ENCODE measurements around the gene MAML3. TPM values are rescaled to one million over a fixed set of nuclear protein-coding genes. Genes with fewer than 3 reads are reported as not detected.

Gene MAML3
- total RNA-seq, 1 donor from 2014 or later, result 7.3 TPM

GRCh38 chr4:139794158-139794954 is 359.6 kb downstream of the MAML3 start:
- DNase-seq (ENCODE audit: low spot score), result no peak

GRCh38 chr4:139791681-139792080 is 362.3 kb downstream of the MAML3 start:
- DNase-seq (ENCODE audit: low spot score), result no peak

DNA sequence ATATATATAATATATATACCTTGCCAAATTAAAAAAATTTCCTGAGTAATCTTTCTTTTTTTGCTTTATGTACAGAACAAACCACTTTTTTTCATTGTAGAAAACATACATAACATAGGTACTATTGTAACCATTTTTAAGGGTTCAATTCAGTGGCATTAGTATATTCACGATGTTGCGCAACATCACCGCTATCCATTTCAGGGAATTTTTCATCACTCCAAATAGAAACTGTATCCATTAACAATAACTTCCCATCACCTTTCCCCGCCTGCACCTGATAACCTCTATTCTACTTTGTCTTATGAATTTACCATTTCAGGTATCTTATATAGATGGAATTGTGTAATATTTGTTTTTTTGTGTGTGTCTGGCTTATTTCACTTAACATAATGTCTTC is 363.7 kb downstream of the MAML3 start:
- DNase-seq (ENCODE audit: low spot score), result no peak

GRCh38 chr4:139789096-139789654 is 364.8 kb downstream of the MAML3 start:
- no peak for DNase-seq (ENCODE audit: low spot score)

DNA sequence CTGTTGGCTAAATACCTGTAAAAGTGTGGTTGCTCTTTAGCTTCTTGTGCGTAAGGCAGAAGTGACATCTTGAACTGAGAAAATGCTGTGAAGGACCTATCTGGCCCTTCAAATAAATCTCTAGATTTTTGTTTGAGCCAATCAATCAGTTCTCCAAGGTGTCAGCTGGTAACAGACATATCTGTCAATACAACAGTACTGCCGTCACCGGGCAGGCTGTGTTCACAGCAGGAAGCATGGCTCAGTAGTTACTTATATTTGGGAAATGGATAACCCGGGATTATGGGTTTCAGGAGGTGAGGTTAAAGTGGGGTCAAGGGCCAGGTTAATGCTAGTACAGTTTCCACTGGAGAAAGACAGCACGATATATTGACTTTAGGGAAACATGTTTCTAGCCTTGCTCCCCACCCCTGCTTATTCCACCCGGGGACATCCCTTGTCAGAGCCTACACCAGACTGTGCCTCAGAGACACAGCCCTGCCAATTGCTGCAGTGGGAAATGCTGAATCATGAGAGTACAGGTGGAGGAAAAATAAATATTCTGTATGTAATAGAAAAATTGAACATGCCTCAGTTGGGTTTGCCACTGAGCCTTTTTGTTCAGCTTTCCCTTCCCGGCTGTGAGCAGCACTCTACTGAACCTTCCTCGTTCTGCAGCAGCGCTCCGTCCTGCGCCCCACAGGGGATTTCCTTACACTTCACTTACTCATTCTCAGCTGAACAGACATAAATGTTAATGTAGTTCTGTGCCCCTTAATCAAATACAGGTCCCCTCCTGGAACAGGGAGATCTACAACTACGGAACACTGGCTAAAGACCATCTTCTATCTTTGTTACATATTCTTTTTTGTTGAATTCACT is 367.3 kb downstream of the MAML3 start:
- no peak for DNase-seq (ENCODE audit: low spot score)

GRCh38 chr4:139785356-139785755 is 368.6 kb downstream of the MAML3 start:
- no peak for DNase-seq (ENCODE audit: low spot score)

GRCh38 chr4:139783741-139784484 is 370.1 kb downstream of the MAML3 start:
- no peak for DNase-seq (ENCODE audit: low spot score)

DNA sequence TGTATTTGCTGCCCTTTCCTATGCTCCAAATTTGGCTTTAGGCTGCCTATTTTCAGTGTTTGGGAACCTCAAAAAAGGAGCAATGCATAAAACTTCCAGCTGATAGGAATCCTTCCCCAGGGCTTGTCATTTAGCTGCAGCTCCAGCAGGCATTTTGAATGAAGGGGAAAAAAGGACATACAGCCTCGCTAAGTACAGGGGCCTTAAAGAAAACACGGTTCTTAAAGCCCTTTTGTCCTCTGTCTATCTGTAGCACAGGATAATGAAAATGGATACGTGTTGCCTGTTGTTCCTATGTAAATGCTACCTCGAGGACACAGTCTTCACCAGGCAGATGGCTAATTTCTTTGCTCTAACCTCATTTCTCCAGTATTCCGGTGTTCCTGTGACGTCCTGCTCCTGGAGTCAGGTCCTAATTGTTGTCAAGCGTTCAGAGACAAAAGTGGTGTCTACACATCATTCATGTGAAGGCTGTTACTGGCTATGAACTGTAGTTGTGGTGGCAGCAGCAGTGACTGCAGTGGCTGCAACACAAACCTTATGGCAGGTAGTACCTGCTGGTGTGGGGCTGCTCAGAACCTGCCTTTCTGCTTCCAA is 371.0 kb downstream of the MAML3 start:
- DNase-seq (ENCODE audit: low spot score), result no peak

DNA sequence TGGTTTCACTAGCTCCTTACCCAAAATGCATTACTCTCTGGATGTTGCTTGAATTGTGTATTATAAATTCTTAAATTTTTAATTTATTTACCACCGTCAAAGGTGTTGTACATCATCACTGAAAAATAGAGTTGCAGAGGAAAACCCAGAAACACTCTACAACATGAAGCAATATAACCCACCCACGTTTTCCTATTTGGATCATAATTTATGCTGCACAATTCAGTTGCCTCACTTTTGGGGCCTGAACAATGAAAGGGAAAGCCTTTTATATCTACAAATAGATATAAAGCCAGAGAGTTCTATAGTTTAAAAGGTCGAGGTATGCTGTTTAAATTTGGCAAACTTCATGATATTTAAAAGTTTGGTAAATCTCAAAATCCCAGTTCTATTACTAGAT is 372.9 kb downstream of the MAML3 start:
- DNase-seq (ENCODE audit: low spot score), result no peak

GRCh38 chr4:139779691-139780090 is 374.3 kb downstream of the MAML3 start:
- DNase-seq (ENCODE audit: low spot score), result no peak

DNA sequence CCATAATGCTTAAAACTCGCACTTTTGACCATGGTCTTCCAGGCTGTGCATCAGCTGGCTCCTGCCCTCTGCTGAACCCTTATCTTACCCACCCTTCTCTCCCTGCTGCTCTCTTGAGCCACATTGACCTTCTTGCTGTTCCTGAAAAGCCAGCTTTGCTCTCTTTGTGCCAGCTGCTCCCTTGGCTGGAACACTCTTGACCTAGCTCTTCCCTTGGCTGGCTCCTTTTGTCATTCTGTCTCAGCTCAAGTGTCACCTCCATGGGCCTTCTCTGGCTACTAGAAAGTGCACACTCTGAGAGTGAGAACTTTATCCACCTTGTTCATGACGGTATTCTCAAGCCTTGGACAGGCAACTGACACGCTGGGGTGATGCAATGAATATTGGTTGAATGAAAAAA is 376.2 kb downstream of the MAML3 start:
- DNase-seq (ENCODE audit: low spot score), result no peak

GRCh38 chr4:139776235-139776634 is 377.7 kb downstream of the MAML3 start:
- DNase-seq (ENCODE audit: low spot score), result no peak

DNA sequence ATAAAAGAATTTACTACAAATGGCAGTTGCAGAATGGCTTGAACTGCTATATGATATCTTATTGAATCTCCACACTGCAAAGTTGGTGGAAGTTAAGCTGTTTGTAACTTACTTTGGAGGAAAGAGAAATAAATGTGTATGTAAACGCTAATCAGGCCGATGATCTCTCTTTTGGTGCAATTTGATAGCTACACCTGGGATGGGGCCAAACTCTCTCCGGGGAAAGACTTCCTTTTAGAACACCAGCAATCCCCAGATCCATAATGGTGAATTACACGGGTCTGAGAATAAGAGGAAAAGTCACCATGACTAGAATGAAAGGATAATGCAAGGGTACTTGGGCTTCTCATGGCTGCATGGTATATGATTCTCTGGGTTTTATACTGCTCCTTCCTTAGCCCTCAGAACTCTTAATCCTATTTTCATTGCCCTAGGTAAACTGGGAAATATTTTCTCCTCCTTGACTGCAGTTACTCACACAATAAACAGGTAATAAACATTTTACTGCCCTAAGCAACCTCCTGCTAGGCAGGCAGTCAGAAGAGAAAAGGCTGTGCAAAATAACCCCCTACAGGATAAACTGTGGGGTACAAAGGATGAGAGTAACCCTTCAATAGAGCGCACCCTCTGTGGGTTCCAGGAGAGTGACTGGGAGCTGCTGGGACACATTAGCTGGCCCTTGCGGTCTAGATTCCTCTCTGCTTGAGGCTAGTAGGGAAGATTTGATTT is 379.1 kb downstream of the MAML3 start:
- DNase-seq (ENCODE audit: low spot score), result no peak

DNA sequence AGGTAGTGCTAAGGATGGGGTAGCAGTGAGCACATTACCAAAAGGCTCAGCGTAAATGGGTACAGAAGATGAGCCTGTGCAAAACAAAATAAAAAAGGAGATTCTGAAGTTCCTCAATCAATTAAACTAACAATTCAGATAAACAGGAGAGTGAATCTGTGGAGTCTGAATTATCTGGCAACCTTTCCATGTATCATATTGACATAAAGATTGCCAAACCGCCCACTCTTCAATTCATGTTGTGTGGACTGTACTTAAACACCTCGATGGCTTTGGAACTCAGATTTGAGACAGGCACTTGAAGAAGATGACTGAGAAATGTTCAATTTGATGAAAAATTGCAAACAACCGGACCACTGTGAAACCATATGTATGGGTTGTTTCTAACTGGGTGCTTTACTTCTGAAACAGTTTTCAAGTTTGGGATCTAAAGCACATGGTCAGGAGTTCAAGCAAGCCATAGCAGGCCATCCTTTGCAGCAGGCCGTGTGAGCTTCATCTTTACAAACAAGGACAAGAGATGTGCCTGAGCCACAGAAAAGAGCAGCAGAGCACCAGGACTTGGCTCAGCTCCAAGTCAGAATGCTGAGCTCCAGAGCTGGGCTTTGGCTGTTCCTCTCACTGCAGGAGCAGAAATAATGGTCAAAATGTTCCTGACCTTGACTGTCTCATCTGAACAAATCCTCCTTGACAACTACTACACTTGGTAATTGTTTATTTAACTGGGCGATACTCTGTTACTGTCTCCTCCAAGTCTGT is 380.2 kb downstream of the MAML3 start:
- DNase-seq (ENCODE audit: low spot score), result no peak

- DNase-seq (ENCODE audit: low spot score), result no peak
Measured at GRCh38 chr4:139770361-139770760, 383.6 kb downstream of the MAML3 start.

GRCh38 chr4:139769364-139769763 is 384.6 kb downstream of the MAML3 start:
- DNase-seq (ENCODE audit: low spot score), result no peak

GRCh38 chr4:139768896-139769295 is 385.1 kb downstream of the MAML3 start:
- no peak for DNase-seq (ENCODE audit: low spot score)

DNA sequence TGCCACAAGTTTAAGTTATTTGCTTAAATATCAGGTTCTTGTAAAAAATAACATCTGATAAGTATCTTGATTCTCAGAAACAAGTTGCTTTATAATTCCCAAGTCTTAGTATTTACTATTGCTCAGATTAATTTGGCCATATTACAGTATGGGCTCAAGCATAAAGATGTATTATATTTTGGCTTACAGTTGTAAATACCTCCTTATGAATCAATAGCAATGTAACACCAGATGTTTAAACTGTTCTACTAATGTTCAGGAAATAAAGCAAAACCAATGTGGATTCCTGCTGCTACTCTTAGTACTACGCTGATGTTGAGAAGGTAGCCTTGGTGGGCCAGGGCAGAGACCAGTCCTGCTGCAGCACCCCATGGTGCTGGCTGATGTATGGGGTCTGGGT is 385.6 kb downstream of the MAML3 start:
- no peak for DNase-seq (ENCODE audit: low spot score)

DNA sequence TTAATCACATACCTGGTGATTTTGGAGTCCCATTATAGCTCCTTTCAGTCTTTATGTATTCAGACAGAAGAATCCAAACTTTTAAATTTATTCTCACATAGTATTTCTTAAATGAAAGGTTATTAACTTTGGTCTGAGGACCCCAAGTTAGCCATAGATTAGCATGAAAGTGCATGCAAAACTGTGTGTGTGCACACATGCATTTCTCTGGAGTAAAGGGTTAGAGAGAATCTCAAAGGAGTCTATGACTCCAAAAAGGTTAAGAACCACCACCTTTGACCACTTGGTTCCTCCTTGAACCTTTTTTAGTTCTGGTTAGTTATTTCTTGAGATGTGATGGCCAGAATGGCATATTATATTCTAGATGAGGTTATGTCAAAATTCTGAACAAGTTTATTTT is 386.4 kb downstream of the MAML3 start:
- no peak for DNase-seq (ENCODE audit: low spot score)

GRCh38 chr4:139767168-139767567 is 386.8 kb downstream of the MAML3 start:
- DNase-seq (ENCODE audit: low spot score), result no peak
